D341Med (cell line): ENCODE results near the gene POLR2J.

Experiments used
- DNase-seq: peaks from one replicate; pipeline ENCODE4 v3.0.0; 2012; ENCODE audit warnings: low spot score

POLR2J gene

GRCh38 chr7:102436118-102436517 lies 42.6 kb downstream of the POLR2J start:
- no peak for DNase-seq

- peak; percentile 52 for DNase-seq
Measured at GRCh38 chr7:102434039-102434486, 44.7 kb downstream of the POLR2J start.

GRCh38 chr7:102433219-102434038 lies 45.3 kb downstream of the POLR2J start, which contains the start of gene ORAI2:
TSS of gene ORAI2 (plus strand) at chr7:102433575. CDS start at chr7:102438957, 5,382 bp downstream.
- peak; percentile 97 for DNase-seq

GRCh38 chr7:102432442-102433218 lies 46.1 kb downstream of the POLR2J start:
- DNase-seq, result no peak

- DNase-seq, result peak; percentile 51
Measured at GRCh38 chr7:102431617-102432298, 47.0 kb downstream of the POLR2J start.

- DNase-seq, result no peak
Measured at GRCh38 chr7:102429141-102429899, 49.4 kb downstream of the POLR2J start.

GRCh38 chr7:102427019-102427405 lies 51.7 kb downstream of the POLR2J start:
- no peak for DNase-seq

- no peak for DNase-seq
Measured at GRCh38 chr7:102426268-102427018, 52.3 kb downstream of the POLR2J start.

GRCh38 chr7:102425639-102426267 lies 53.0 kb downstream of the POLR2J start:
- no peak for DNase-seq

- no peak for DNase-seq
Measured at GRCh38 chr7:102424787-102425218, 53.9 kb downstream of the POLR2J start.

GRCh38 chr7:102424129-102424551 lies 54.6 kb downstream of the POLR2J start:
- no peak for DNase-seq
